Measurements from ENCODE around the gene RPH3AL. TPM values are rescaled to one million over a fixed set of nuclear protein-coding genes. Genes with fewer than 3 reads are reported as not detected.

Gene RPH3AL
- polyA plus RNA-seq, 3 donors: 0.71 to 1.9 (median 1.5) TPM

- 96% methylated on average over 3 of the region's 10 CpGs for WGBS (ENCODE audit: insufficient coverage)
- H3K4me3 Mint-ChIP-seq: no peak overlapping the region
- Histone ChIP-seq H3K9ac (ENCODE audit: insufficient read depth, low read length, poor library complexity, severe bottlenecking) (no peak overlapping the region), H3K9me3 (replicated peaks in 1 of 2; ENCODE audit: control insufficient read depth in 1 of 2, insufficient read depth in 1 of 2, low read length in 2 of 2) (no peaks in the 10 kb centered on the region), H3K27me3 (ENCODE audit: control insufficient read depth in 2 of 2, insufficient read depth in 2 of 2, low read length in 2 of 2) (peaks cover 0 to 2% of the 10 kb centered on the region in 2 donors), H3K4me2 (replicated peaks; ENCODE audit: extremely low read depth, low read length, poor library complexity, severe bottlenecking) (no peak overlapping the region), H3K27ac (ENCODE audit: low read depth in 1 of 2, low read length in 2 of 2) (no peak overlapping the region), H3K36me3 (replicated peaks in 1 of 2; ENCODE audit: control insufficient read depth in 1 of 2, insufficient read depth in 2 of 2, low read length in 2 of 2) (no peaks in the 10 kb centered on the region), H2AFZ (ENCODE audit: insufficient read depth, low read depth, low read length, poor library complexity, severe bottlenecking) (no peak overlapping the region), H3K4me3 (replicated peaks in 1 of 3; ENCODE audit: low read depth in 2 of 3, low read length in 3 of 3) (no peak overlapping the region), H4K20me1 (ENCODE audit: insufficient read depth, low read length) (no peaks in the 10 kb centered on the region), H3K79me2 (ENCODE audit: insufficient read depth, low read length) (no peaks in the 10 kb centered on the region), H3K4me1 (ENCODE audit: control insufficient read depth in 1 of 2, insufficient read depth in 2 of 2, low read length in 2 of 2) (peaks cover 0 to 9% of the 10 kb centered on the region in 2 donors)
- DNase-seq: no peak
- no peak overlapping the region for H3K27ac Mint-ChIP-seq
- no peaks in the 10 kb centered on the region for H3K36me3 Mint-ChIP-seq
- H3K4me1 Mint-ChIP-seq: peaks cover 30% of the 10 kb centered on the region
- intact Hi-C loops (cut with micrococcal nuclease): no loop called here
- peaks cover 18 to 28% (median 20%) of the 10 kb centered on the region in 3 donors for H3K27me3 Mint-ChIP-seq (ENCODE audit: low read depth in 3 of 3)
- TF ChIP-seq CTCF (IDR thresholded peaks at IDR 0.05): no peak
- peaks cover 0 to 3% (median 0%) of the 10 kb centered on the region in 7 donors for H3K9me3 Mint-ChIP-seq
These were observed 60.6 kb downstream of the RPH3AL start for GRCh38 chr17:292016-292415.

GRCh38 chr17:291587-291986 is 61.0 kb downstream of the RPH3AL start:
- peaks cover 0 to 2% of the 10 kb centered on the region in 2 donors for H3K27me3 ChIP-seq (ENCODE audit: control insufficient read depth in 2 of 2, insufficient read depth in 2 of 2, low read length in 2 of 2)
- no peak for TF ChIP-seq CTCF (IDR thresholded peaks at IDR 0.05)
- 58% methylated on average over 2 of the region's 7 CpGs for WGBS (ENCODE audit: insufficient coverage)
- H3K4me3 ChIP-seq (replicated peaks in 1 of 3; ENCODE audit: low read depth in 2 of 3, low read length in 3 of 3): no peak overlapping the region
- Mint-ChIP-seq H3K9me3 (peaks cover 0 to 3% (median 0%) of the 10 kb centered on the region in 7 donors), H3K4me1 (peaks cover 30% of the 10 kb centered on the region), H3K27ac (no peak overlapping the region), H3K36me3 (no peaks in the 10 kb centered on the region), H3K4me3 (no peak overlapping the region), H3K27me3 (ENCODE audit: low read depth in 3 of 3) (peaks cover 17 to 29% (median 18%) of the 10 kb centered on the region in 3 donors)
- no peaks in the 10 kb centered on the region for H3K79me2 ChIP-seq (ENCODE audit: insufficient read depth, low read length)
- no peak overlapping the region for H3K4me2 ChIP-seq (replicated peaks; ENCODE audit: extremely low read depth, low read length, poor library complexity, severe bottlenecking)
- H3K9ac ChIP-seq (ENCODE audit: insufficient read depth, low read length, poor library complexity, severe bottlenecking): no peak overlapping the region
- H3K4me1 ChIP-seq (ENCODE audit: control insufficient read depth in 1 of 2, insufficient read depth in 2 of 2, low read length in 2 of 2): peaks cover 0 to 9% of the 10 kb centered on the region in 2 donors
- H3K9me3 ChIP-seq (replicated peaks in 1 of 2; ENCODE audit: control insufficient read depth in 1 of 2, insufficient read depth in 1 of 2, low read length in 2 of 2): no peaks in the 10 kb centered on the region
- no peaks in the 10 kb centered on the region for H4K20me1 ChIP-seq (ENCODE audit: insufficient read depth, low read length)
- no peak overlapping the region for H3K27ac ChIP-seq (ENCODE audit: low read depth in 1 of 2, low read length in 2 of 2)
- no peaks in the 10 kb centered on the region for H3K36me3 ChIP-seq (replicated peaks in 1 of 2; ENCODE audit: control insufficient read depth in 1 of 2, insufficient read depth in 2 of 2, low read length in 2 of 2)
- no peak for DNase-seq
- intact Hi-C loops (cut with micrococcal nuclease): no loop called here
- H2AFZ ChIP-seq (ENCODE audit: insufficient read depth, low read depth, low read length, poor library complexity, severe bottlenecking): no peak overlapping the region
